ENCODE data around the gene BTD. TPM values are rescaled to one million over a fixed set of nuclear protein-coding genes. Genes with fewer than 3 reads are reported as not detected.

Gene BTD
- total and polyA plus RNA-seq, 10 of the 15 experiments (the other 5 are each of a cell fraction or from before 2014, with no cell fraction given) = 3.4 to 10.3 (median 5.0) TPM

- 92% methylated on average over 18 of the region's 18 CpGs for WGBS (ENCODE audit: insufficient coverage, insufficient replicate concordance, low lambda C conversion rate, missing lambda C conversion rate)
- ChIA-PET POLR2A (interaction anchor here (0.5 to 1.9 kb wide), 6 partner anchors 10 to 987 kb away, joined by 3 to 8 read pairs (median 3); no protein-coding TSS in a partner anchor), CTCF (interaction anchor here (0.6 to 2.2 kb wide), 6 partner anchors 9 to 677 kb away, joined by 3 to 8 read pairs (median 4); no protein-coding TSS in a partner anchor), RAD21 (ENCODE audit: unreplicated experiment) (interaction anchor here (1.0 to 3.5 kb wide), 4 partner anchors 15 to 166 kb away, joined by 3 to 22 read pairs (median 4); no protein-coding TSS in a partner anchor), SMC1A (ENCODE audit: uncharacterized antibody, unreplicated experiment) (interaction anchor here (0.6 to 6.7 kb wide), 10 partner anchors 10 to 168 kb away, joined by 3 to 61 read pairs (median 4); no protein-coding TSS in a partner anchor)
- Histone ChIP-seq H3K9ac (ENCODE audit: control insufficient read depth, insufficient read depth, low read length) (no peak overlapping the region), H4K20me1 (ENCODE audit: control insufficient read depth, insufficient read depth) (no peaks in the 10 kb centered on the region), H2AFZ (ENCODE audit: control insufficient read depth, low read depth, low read length) (no peak overlapping the region), H3K27me3 (replicated peaks in 1 of 2; ENCODE audit: control insufficient read depth in 2 of 2, insufficient read depth in 2 of 2, low read length in 1 of 2) (no peaks in the 10 kb centered on the region), H3K9me3 (replicated peaks; ENCODE audit: control insufficient read depth, insufficient read depth, low read length) (peaks cover 5% of the 10 kb centered on the region; the same call in 2 of the 3 replicates), H3K4me3 (no peak overlapping the region), H3K27ac (ENCODE audit: control insufficient read depth, insufficient read depth) (no peak overlapping the region), H3K4me1 (ENCODE audit: control insufficient read depth, insufficient read depth, low read length) (peaks cover 38% of the 10 kb centered on the region), H3K79me2 (ENCODE audit: control insufficient read depth, insufficient read depth, low read length) (no peaks in the 10 kb centered on the region), H3K36me3 (ENCODE audit: control insufficient read depth in 2 of 2, insufficient read depth in 2 of 2, low read length in 1 of 2) (no peaks in the 10 kb centered on the region; a peak in 1 of 4 replicates), H3K4me2 (ENCODE audit: control insufficient read depth, insufficient read depth) (no peak overlapping the region)
- intact Hi-C loops (cut with micrococcal nuclease; ENCODE audit: unreplicated experiment) = loop anchor here (10.0 kb wide), 1 partner anchor 869 kb away; the partner anchor contains the start of gene RFTN1
- DNase-seq (ENCODE audit: low read depth, low spot score) (no peak), ATAC-seq (no peak), FAIRE-seq (no peak)
- in situ Hi-C loops (cut with MboI) = no loop called here
- TF ChIP-seq RCOR1 (conservative IDR thresholded peaks at IDR 0.05; ENCODE audit: low read depth, low read length) (no peak), LARP7 (IDR thresholded peaks at IDR 0.05) (no peak), MEF2B (IDR thresholded peaks at IDR 0.05; ENCODE audit: partially characterized antibody, poor library complexity, severe bottlenecking) (no peak), NFYB (IDR thresholded peaks at IDR 0.05; ENCODE audit: insufficient read depth, low read depth, low read length) (no peak), SPI1 (IDR thresholded peaks at IDR 0.05; ENCODE audit: borderline replicate concordance, insufficient read depth, low read depth, low read length) (no peak), SKIL (IDR thresholded peaks at IDR 0.05; ENCODE audit: low read depth, poor library complexity, severe bottlenecking) (no peak), TAF1 (IDR thresholded peaks at IDR 0.05; ENCODE audit: borderline replicate concordance, low read depth, low read length) (no peak), SMC3 (IDR thresholded peaks at IDR 0.05; ENCODE audit: borderline replicate concordance, low read length) (no peak), BACH1 (IDR thresholded peaks at IDR 0.05; ENCODE audit: borderline replicate concordance) (no peak), IRF4 (IDR thresholded peaks at IDR 0.05; ENCODE audit: low read depth, low read length) (no peak), SUPT20H (IDR thresholded peaks at IDR 0.05; ENCODE audit: borderline replicate concordance, control insufficient read depth, low read depth, low read length) (no peak), ZZZ3 (IDR thresholded peaks at IDR 0.05; ENCODE audit: control insufficient read depth, insufficient read length, low read depth) (no peak), POU2F2 (IDR thresholded peaks at IDR 0.05; ENCODE audit: borderline replicate concordance, low read depth, low read length) (no peak)
- no TSS peak for BruUV-seq (replicated peaks)
Observed at GRCh38 chr3:15645740-15646501, 44.4 kb downstream of the BTD start.
